Pancreas (tissue), 10 donors: Measurements from ENCODE around the gene SPATA13. TPM values are rescaled to one million over a fixed set of nuclear protein-coding genes. Genes with fewer than 3 reads are reported as not detected.

Experiments
- ATAC-seq, 4 donors: fragments of 200-7000 bp; cut with Tn5 transposase; one replicate each; pipeline versions ENCODE4 v1.8.0 to v1.9.1; 2020; ENCODE audit warnings: mild to moderate bottlenecking in 4 of 4, moderate library complexity in 4 of 4
- DNase-seq, 6 donors: peaks; one replicate each; pipeline ENCODE4 v3.0.0-alpha.2; 2020
- FAIRE-seq: peaks from 2 replicates; lab custom pipeline; 2012; peaks lifted over from hg19 to GRCh38; lab: Jason Lieb, UNC
- H3K27ac ChIP-seq, 4 donors: fragments of 200-600 bp; sonication (generic); 1 replicate in 3 of 4; 2 replicates in 1 of 4; pipeline versions ENCODE4 v1.5.0 to v1.8.0; 2020
- H3K27me3 ChIP-seq, 4 donors: fragments of 200-600 bp; one replicate each; pipeline ENCODE4 v1.8.0; 2021
- H3K36me3 ChIP-seq, 3 donors: fragments of 200-600 bp; sonication (generic) in 1 of 3; one replicate each; pipeline versions ENCODE4 v1.5.0 to v1.8.0; 2020 to 2021
- H3K4me1 ChIP-seq, 3 donors: fragments of 200-600 bp; one replicate each; pipeline ENCODE4 v1.8.0; 2021
- H3K4me3 ChIP-seq, 4 donors: fragments of 200-600 bp; sonication (generic) in 2 of 4; one replicate each; pipeline versions ENCODE4 v1.5.0 to v1.8.0; 2020 to 2021
- H3K9me3 ChIP-seq, 4 donors: fragments of 200-600 bp; one replicate each; pipeline ENCODE4 v1.8.0; 2021
- WGBS, 2 donors: extraction: QIAGEN DNeasy Blood & Tissue Kit; methylation state at CpG; one replicate each; pipeline ENCODE4 v1.1.7; 2013; 5-methylcytosine and 5-hydroxymethylcytosine counted together
- intact Hi-C, 3 donors: fragments of 100-400 bp; cut with DNase I; formaldehyde crosslinking; loops; one replicate each; pipeline versions ENCODE4 v1.11.1 to v1.14.2; 2022
- polyA plus RNA-seq, 2 donors: library from polyadenylated mRNA; stranded (reverse); fragments of 200-250 nt; gene quantifications; one replicate each; pipeline ENCODE4 v1.2.3, GENCODE V29; 2013
- total RNA-seq, 6 donors: library from RNA; stranded (reverse); fragmentation: NEBNext Ultra II Directional in 4 of 6; extraction: Animal tissue kit (Norgen Biotek cat#: 25700) in 4 of 6; gene quantifications; one replicate each; pipeline versions ENCODE4 v1.2.1 to v1.2.4, GENCODE V29; 2021 to 2023
- TF ChIP-seq, protein P1 (sequence below), 4 donors: fragments of 200-600 bp; sonication (generic) in 3 of 4; IDR thresholded peaks; one replicate each; pipeline versions ENCODE4 v1.5.0 to v1.8.0; 2021; ENCODE audit warnings: antibody characterized with exemption in 4 of 4
- donor health status: healthy with polysubstance abuse.
- donor health status: DM: no; HTN: no; CAD: no; lungs with moderate emphysema.
- donor health status: DM: no; HTN: no; CAD: no.
- donor health status: control.
- donor health status: control.
- donor health status: Bipolar disorder and iron deficiency.
- donor health status: DM: yes; HTN: yes; CAD: no.
- donor health status: DM: no; HTN: no; CAD: no.
- donor health status: DM: no; HTN: no; CAD: no.
- donor health status: DM: yes; HTN: yes; CAD: no.

Gene SPATA13
- total and polyA plus RNA-seq, 8 donors, result 38.1 to 71.2 (median 53.9) TPM

DNA sequence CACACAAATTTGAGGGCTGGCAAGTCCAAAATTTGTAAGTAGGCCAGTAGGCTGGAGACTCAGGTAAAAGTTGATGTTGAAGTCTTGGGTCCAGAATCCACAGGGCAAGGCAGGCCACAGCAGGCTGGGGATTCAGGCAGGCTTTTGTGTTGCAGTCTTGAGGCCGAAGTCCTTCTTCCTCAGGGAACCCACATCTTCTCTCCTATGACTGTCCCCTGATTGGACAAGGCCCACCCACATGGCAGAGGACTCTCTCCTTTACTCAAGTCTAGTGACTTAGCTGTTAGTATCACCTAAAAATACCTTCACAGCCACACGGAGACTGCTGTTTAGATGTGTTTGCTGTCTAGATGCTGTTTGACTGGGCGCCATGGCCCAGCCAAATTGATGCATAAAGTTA, 9.9 kb upstream of the SPATA13 start:
- DNase-seq (no peak), FAIRE-seq (no peak), ATAC-seq (no peak)
- no peak overlapping the region for H3K27ac ChIP-seq
- H3K4me1 ChIP-seq, result peaks cover 0 to 27% (median 24%) of the 10 kb centered on the region in 3 donors
- no peak overlapping the region for H3K4me3 ChIP-seq
- intact Hi-C loops, result no loop called here
- H3K9me3 ChIP-seq, result no peaks in the 10 kb centered on the region
- WGBS, 2 donors, result 94 to 95% methylated on average over 3 of the region's 3 CpGs
- no peaks in the 10 kb centered on the region for H3K36me3 ChIP-seq
- TF ChIP-seq, protein P1, sequence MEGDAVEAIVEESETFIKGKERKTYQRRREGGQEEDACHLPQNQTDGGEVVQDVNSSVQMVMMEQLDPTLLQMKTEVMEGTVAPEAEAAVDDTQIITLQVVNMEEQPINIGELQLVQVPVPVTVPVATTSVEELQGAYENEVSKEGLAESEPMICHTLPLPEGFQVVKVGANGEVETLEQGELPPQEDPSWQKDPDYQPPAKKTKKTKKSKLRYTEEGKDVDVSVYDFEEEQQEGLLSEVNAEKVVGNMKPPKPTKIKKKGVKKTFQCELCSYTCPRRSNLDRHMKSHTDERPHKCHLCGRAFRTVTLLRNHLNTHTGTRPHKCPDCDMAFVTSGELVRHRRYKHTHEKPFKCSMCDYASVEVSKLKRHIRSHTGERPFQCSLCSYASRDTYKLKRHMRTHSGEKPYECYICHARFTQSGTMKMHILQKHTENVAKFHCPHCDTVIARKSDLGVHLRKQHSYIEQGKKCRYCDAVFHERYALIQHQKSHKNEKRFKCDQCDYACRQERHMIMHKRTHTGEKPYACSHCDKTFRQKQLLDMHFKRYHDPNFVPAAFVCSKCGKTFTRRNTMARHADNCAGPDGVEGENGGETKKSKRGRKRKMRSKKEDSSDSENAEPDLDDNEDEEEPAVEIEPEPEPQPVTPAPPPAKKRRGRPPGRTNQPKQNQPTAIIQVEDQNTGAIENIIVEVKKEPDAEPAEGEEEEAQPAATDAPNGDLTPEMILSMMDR (IDR thresholded peaks at IDR 0.05), result no peak
- H3K27me3 ChIP-seq, result no peaks in the 10 kb centered on the region

DNA sequence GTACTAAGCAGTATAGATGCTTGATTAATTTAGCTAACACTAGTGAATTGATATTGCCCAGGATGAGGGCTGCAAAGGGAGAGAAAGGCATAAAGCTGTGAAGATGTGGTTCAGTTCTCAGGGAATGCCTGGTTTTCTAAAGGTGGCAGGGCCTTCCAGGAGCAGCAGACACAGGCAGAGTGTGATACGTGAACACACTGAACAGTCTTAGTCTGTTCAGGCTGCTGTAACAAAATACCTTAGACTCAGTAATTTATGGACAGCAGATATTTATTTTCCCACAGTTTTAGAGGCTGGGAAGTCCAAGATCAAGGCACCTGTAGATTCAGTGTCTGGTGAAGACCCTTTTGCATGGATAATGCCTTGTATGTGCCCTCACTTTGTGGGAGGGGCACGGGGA, 8.7 kb upstream of the SPATA13 start:
- no peaks in the 10 kb centered on the region for H3K36me3 ChIP-seq
- H3K9me3 ChIP-seq, result no peaks in the 10 kb centered on the region
- DNase-seq (no peak), ATAC-seq (no peak), FAIRE-seq (no peak)
- H3K4me1 ChIP-seq, result peaks cover 0 to 19% (median 17%) of the 10 kb centered on the region in 3 donors
- H3K27ac ChIP-seq, result no peak overlapping the region
- intact Hi-C loops, result no loop called here
- no peak overlapping the region for H3K4me3 ChIP-seq
- WGBS, 2 donors, result 96 to 98% methylated on average over 2 of the region's 2 CpGs
- TF ChIP-seq, protein P1 (IDR thresholded peaks at IDR 0.05), result no peak
- H3K27me3 ChIP-seq, result no peaks in the 10 kb centered on the region

DNA sequence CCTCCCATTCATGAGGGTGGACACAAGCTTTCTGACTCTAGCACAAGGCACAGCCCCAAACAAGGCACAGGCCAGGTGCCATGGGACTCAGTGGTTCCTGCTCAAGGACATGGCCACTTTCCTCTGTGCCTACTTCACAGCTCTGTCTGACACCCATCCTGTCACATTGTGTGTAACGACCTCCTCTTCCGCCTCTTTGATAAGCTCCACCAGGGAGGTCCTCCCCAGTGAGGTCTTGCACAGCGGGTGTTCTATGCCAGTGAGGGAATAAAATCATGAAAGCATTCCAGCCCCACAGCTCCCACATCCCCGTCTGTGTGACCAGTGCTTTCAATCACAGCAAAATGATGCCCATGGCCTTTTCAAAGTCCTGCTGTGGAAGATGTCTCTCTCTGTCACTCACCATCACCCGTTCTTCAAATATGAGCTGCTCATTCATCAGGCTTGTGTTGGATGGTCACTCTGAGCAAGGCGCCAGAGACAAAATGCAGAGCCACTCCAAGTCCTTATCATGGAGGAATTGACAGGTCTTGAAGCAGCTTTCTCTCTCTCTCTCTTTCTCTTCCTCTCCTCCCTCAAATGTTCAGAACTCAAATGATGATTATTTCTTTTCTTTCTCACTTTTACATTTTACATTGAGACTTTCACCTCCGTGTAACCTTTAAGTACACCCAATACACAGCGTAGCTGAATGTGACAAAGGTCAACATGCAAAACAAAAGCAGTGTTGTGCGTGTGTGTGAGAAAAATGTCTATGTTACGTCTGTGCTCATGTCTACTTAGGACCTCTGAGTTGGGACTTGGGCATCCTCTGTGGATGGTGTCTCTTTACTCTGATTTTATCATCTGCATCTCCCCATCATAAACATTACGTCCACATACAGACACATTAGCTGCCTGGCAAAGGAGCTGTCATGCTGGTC, 8.0 kb upstream of the SPATA13 start:
- intact Hi-C loops, result no loop called here

DNA sequence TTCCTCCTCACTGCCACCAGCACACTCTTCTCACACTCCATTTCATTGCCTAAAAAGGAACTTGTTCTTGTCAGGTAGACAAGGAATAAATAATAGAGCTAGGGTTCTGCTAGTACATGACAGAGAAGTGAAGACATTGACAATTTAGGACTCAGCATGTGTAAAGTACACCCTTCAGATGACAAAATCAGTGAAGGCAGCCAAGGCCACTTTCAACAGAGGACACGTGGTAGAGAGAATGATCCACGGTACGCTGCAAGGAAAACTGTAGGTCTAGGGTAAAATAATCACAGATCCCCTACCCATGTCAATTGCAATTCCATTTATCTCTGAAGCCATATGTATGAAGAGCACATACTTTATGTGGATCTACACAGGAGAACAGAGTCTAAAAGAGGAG, 7.2 kb upstream of the SPATA13 start:
- ATAC-seq (peak; percentile 8 to 39 (median 31)), DNase-seq (no peak), FAIRE-seq (no peak)
- Histone ChIP-seq H3K9me3 (no peaks in the 10 kb centered on the region), H3K4me1 (peaks cover 0 to 17% (median 11%) of the 10 kb centered on the region in 3 donors), H3K4me3 (no peak overlapping the region), H3K36me3 (no peaks in the 10 kb centered on the region), H3K27me3 (no peaks in the 10 kb centered on the region), H3K27ac (peak overlapping the region in 2 of 4 donors; percentile 6 to 31)
- TF ChIP-seq, protein P1 (IDR thresholded peaks at IDR 0.05), result no peak
- intact Hi-C loops, result no loop called here
- 47 to 49% methylated on average over 3 of the region's 3 CpGs for WGBS, 2 donors

More for the DNA sequence above, 8.0 kb upstream of the SPATA13 start:
- H3K4me3 ChIP-seq, result no peak overlapping the region
- 83 to 87% methylated on average over 11 of the region's 11 CpGs for WGBS, 2 donors
- H3K36me3 ChIP-seq, result no peaks in the 10 kb centered on the region
- H3K9me3 ChIP-seq, result no peaks in the 10 kb centered on the region
- H3K27ac ChIP-seq, result no peak overlapping the region
- no peak for DNase-seq
- TF ChIP-seq, protein P1 (IDR thresholded peaks at IDR 0.05), result no peak
- no peak for ATAC-seq
- peaks cover 0 to 19% (median 17%) of the 10 kb centered on the region in 3 donors for H3K4me1 ChIP-seq
- H3K27me3 ChIP-seq, result no peaks in the 10 kb centered on the region
- no peak for FAIRE-seq
